DND-41 (cell line): Measurements from ENCODE around the gene PSTPIP1.

ENCODE experiments used
- CTCF ChIP-seq: IDR thresholded peaks from 2 replicates; pipeline ENCODE4 v1.5.1; 2012; ENCODE audit warnings: borderline replicate concordance, low read length, moderate library complexity, mild to moderate bottlenecking; ENCODE audit not compliant: poor library complexity, severe bottlenecking; ENCODE audit errors: extremely low read depth
- EZH2 ChIP-seq: IDR thresholded peaks from 3 replicates; pipeline ENCODE4 v1.6.1; 2012; ENCODE audit warnings: borderline replicate concordance, low read depth, mild to moderate bottlenecking, moderate library complexity, low read length, inconsistent platforms; ENCODE audit not compliant: severe bottlenecking

- TF ChIP-seq CTCF: no peak
- no peak for TF ChIP-seq EZH2
These were observed 53.4 kb downstream of the PSTPIP1 start for GRCh38 chr15:77048135-77048876.
